Smooth muscle cell (in vitro differentiated cells): ENCODE results near the gene RAB35. TPM values are rescaled to one million over a fixed set of nuclear protein-coding genes. Genes with fewer than 3 reads are reported as not detected.

Experiments used
- DNase-seq: peaks from one replicate; lab custom pipeline; 2025; ENCODE audit not compliant: unreplicated experiment; lab: John Stamatoyannopoulos, UW
- H2AFZ ChIP-seq: fragments of 200-600 bp; sonication (generic); 2 replicates; pipeline ENCODE4 v1.6.0; 2016; ENCODE audit warnings: antibody characterized with exemption, low read depth, mild to moderate bottlenecking
- H3F3A ChIP-seq: fragments of 200-600 bp; sonication (generic); 2 replicates; pipeline ENCODE4 v1.6.0; 2017; ENCODE audit warnings: antibody characterized with exemption, low read depth
- H3K27ac ChIP-seq: fragments of 200-600 bp; sonication (generic); 2 replicates; pipeline ENCODE4 v1.5.1; 2016; ENCODE audit warnings: low read depth, mild to moderate bottlenecking
- H3K27me3 ChIP-seq: fragments of 200-600 bp; sonication (generic); 2 replicates; pipeline ENCODE4 v1.6.1; 2016; ENCODE audit warnings: low read depth, mild to moderate bottlenecking
- H3K36me3 ChIP-seq: fragments of 200-600 bp; sonication (generic); 2 replicates; pipeline ENCODE4 v1.5.1; 2016; ENCODE audit warnings: low read depth
- H3K4me1 ChIP-seq: fragments of 200-600 bp; sonication (generic); 2 replicates; pipeline ENCODE4 v1.5.1; 2016; ENCODE audit warnings: low read depth
- H3K4me2 ChIP-seq: fragments of 200-600 bp; sonication (generic); 2 replicates; pipeline ENCODE4 v1.6.0; 2016; ENCODE audit warnings: mild to moderate bottlenecking
- H3K4me3 ChIP-seq: fragments of 200-600 bp; sonication (generic); 2 replicates; pipeline ENCODE4 v1.5.1; 2016; ENCODE audit warnings: mild to moderate bottlenecking
- H3K79me2 ChIP-seq: fragments of 200-600 bp; sonication (generic); 2 replicates; pipeline ENCODE4 v1.6.0; 2016; ENCODE audit warnings: low read depth, mild to moderate bottlenecking
- H3K9ac ChIP-seq: fragments of 200-600 bp; sonication (generic); 2 replicates; pipeline ENCODE4 v1.6.0; 2016; ENCODE audit warnings: low read depth
- H3K9me3 ChIP-seq: fragments of 200-600 bp; sonication (generic); replicated peaks from 2 replicates; pipeline ENCODE4 v1.5.1; 2016; ENCODE audit warnings: low read depth
- H4K20me1 ChIP-seq: fragments of 200-600 bp; sonication (generic); 2 replicates; pipeline ENCODE4 v1.6.0; 2016; ENCODE audit warnings: low read depth
- WGBS: methylation state at CpG from one replicate; pipeline ENCODE4 v1.1.7; 2016; ENCODE audit warnings: low lambda C conversion rate; 5-methylcytosine and 5-hydroxymethylcytosine counted together
- polyA plus RNA-seq: library from polyadenylated mRNA; unstranded; fragments of >200 nt; fragmentation: Nextera tagmentation; extraction: Ambion mirVana; gene quantifications from 2 replicates; pipeline ENCODE4 v1.2.1, GENCODE V29; 2016
- total RNA-seq: library from RNA; depleted of rRNA; stranded (reverse); fragments of >200 nt; gene quantifications from 2 replicates; pipeline ENCODE4 v1.2.3, GENCODE V29; 2014
- TF ChIP-seq, protein P1 (sequence below): fragments of 200-600 bp; sonication (generic); IDR thresholded peaks from 2 replicates; pipeline ENCODE4 v1.5.1; 2017; ENCODE audit warnings: borderline replicate concordance, mild to moderate bottlenecking, antibody characterized with exemption; ENCODE audit not compliant: insufficient read depth, poor library complexity, severe bottlenecking

RAB35 gene
- total and polyA plus RNA-seq, 2 experiments from 2014 or later = 19.1 to 19.3 TPM

DNA sequence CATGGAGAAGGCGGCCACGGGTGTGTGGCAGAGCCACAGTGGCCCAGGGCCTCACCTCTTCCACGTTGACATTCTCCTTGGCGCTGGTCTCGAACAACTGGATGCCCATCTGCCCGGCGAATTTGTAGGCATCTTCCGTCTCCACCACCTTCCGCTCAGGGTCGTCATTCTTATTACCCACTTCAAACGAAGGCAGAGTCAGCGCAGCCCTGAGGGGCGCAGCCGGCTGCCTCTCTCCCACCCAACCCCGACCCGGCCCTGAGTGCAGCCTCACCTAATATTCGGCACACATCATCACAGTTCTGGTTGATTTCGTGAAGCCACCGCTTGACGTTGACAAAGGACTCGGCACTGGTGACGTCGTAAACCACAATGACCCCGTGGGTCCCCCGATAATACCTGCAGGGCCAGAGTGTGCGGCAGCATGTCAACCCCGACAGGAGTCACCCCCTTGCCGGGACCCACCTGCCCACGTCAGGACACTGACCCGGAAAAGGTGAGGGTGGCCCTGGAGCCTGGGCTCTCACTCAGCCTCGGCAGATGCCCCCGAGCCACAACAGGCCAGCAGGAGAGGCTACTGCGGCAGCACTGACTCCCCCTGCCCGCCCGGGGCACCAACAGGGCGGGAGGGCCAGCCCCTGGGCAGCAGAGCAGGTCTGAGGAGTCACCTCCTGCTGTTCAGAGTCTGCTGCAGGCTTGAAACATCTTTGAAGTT, 17.6 kb downstream of the RAB35 start:
- no peak for DNase-seq
- Histone ChIP-seq H3K36me3 (no peaks in the 10 kb centered on the region), H3F3A (no peaks in the 10 kb centered on the region), H3K4me2 (no peak overlapping the region), H4K20me1 (peaks cover 74% of the 10 kb centered on the region), H3K79me2 (peaks cover 30% of the 10 kb centered on the region), H3K9me3 (no peaks in the 10 kb centered on the region), H2AFZ (no peak overlapping the region), H3K4me1 (peaks cover 6% of the 10 kb centered on the region), H3K4me3 (no peak overlapping the region), H3K9ac (no peak overlapping the region), H3K27me3 (no peaks in the 10 kb centered on the region), H3K27ac (no peak overlapping the region)
- WGBS = 94% methylated on average over 36 of the region's 36 CpGs
- TF ChIP-seq, protein P1, sequence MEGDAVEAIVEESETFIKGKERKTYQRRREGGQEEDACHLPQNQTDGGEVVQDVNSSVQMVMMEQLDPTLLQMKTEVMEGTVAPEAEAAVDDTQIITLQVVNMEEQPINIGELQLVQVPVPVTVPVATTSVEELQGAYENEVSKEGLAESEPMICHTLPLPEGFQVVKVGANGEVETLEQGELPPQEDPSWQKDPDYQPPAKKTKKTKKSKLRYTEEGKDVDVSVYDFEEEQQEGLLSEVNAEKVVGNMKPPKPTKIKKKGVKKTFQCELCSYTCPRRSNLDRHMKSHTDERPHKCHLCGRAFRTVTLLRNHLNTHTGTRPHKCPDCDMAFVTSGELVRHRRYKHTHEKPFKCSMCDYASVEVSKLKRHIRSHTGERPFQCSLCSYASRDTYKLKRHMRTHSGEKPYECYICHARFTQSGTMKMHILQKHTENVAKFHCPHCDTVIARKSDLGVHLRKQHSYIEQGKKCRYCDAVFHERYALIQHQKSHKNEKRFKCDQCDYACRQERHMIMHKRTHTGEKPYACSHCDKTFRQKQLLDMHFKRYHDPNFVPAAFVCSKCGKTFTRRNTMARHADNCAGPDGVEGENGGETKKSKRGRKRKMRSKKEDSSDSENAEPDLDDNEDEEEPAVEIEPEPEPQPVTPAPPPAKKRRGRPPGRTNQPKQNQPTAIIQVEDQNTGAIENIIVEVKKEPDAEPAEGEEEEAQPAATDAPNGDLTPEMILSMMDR = no peak

DNA sequence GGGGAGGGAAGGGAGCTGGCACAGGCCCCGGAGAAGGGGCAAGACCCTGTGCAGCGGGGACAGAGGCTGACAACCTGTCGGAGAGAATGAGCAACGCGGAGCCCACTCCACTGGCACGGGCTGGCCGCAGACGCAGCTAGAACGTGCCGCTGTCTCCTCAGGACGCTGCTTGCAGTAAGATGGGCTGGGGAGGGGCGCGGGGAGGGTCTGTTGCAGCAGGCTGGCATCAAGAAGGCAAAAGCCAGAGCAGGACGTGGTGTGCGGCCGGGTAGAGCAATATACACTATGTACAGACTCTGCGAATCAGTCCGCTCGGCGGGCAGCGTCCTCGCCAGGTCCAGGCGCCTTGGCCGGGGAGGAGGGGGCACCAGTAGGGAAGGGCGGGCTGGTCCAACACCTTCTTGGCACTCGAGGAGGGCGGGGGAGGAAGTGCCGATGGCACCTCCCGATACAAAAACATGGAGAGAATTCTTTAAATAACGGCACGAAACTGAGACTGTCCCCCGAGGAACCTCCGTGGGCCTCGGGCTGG, 19.8 kb downstream of the RAB35 start:
- DNase-seq = no peak
- Histone ChIP-seq H3K4me3 (no peak overlapping the region), H3K36me3 (no peaks in the 10 kb centered on the region), H2AFZ (no peak overlapping the region), H3K9me3 (no peaks in the 10 kb centered on the region), H3K79me2 (peaks cover 16% of the 10 kb centered on the region), H3K27ac (no peak overlapping the region), H3K27me3 (no peaks in the 10 kb centered on the region), H3F3A (no peaks in the 10 kb centered on the region), H3K4me2 (no peak overlapping the region), H4K20me1 (peaks cover 55% of the 10 kb centered on the region), H3K9ac (no peak overlapping the region), H3K4me1 (peaks cover 14% of the 10 kb centered on the region)
- TF ChIP-seq, protein P1 = no peak
- WGBS = 95% methylated on average over 33 of the region's 34 CpGs

DNA sequence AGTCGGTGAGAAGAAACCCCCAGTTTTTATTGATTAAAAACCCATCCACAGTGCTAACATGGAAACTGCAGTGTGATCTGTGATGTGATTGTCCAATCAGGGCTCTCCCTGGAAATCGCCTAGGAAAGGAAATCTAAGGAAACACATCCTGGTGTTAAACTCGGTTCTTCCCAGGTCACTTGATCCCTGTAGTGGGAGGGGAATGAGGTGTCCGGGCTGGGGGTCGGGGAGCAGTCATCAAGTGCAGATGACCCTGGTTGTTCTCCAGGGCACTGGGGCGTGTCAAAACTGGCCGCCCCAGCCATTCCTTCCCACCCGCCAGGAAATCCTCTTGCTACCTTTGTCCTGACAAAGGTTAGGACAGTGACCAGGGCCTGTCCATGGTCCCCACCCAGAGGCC, 20.8 kb downstream of the RAB35 start:
- H3K36me3 ChIP-seq = no peaks in the 10 kb centered on the region
- peaks cover 45% of the 10 kb centered on the region for H4K20me1 ChIP-seq
- H3K79me2 ChIP-seq = peaks cover 10% of the 10 kb centered on the region
- TF ChIP-seq, protein P1 = no peak
- peaks cover 14% of the 10 kb centered on the region for H3K4me1 ChIP-seq
- H3K27ac ChIP-seq = no peak overlapping the region
- no peak for DNase-seq
- H2AFZ ChIP-seq = no peak overlapping the region
- no peak overlapping the region for H3K4me3 ChIP-seq
- no peaks in the 10 kb centered on the region for H3F3A ChIP-seq
- H3K9me3 ChIP-seq = no peaks in the 10 kb centered on the region
- H3K27me3 ChIP-seq = no peaks in the 10 kb centered on the region
- no peak overlapping the region for H3K4me2 ChIP-seq
- WGBS = 91% methylated on average over 8 of the region's 8 CpGs
- no peak overlapping the region for H3K9ac ChIP-seq

DNA sequence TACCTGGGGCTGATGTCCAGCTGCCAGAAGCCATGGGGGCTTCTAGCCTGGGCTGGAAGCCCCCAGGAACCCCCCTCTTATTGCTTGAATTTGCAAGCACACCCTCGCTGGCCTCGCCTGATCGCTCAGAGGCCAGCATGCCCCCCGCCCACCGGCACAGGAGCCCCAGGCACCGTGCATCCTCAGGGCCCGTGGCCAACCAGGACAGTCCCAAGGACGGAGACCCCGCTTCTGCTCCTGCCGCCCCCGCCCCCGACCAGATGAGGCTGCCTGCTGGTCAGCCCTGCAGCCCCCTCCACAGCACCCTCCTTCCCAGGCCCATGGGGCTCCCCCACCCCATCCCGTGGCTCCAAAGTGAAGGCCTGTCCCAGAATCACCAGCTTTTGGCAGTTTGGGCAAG, 21.2 kb downstream of the RAB35 start:
- Histone ChIP-seq H4K20me1 (peaks cover 41% of the 10 kb centered on the region), H3K27ac (no peak overlapping the region), H3F3A (no peaks in the 10 kb centered on the region), H3K27me3 (no peaks in the 10 kb centered on the region), H2AFZ (no peak overlapping the region), H3K4me3 (no peak overlapping the region), H3K4me2 (no peak overlapping the region), H3K36me3 (no peaks in the 10 kb centered on the region), H3K9ac (no peak overlapping the region), H3K9me3 (no peaks in the 10 kb centered on the region), H3K79me2 (peaks cover 6% of the 10 kb centered on the region), H3K4me1 (peaks cover 14% of the 10 kb centered on the region)
- TF ChIP-seq, protein P1 = no peak
- WGBS = 97% methylated on average over 13 of the region's 13 CpGs
- DNase-seq = no peak
